H9 (cell line): Measurements from ENCODE around the gene TRIP6. TPM values are rescaled to one million over a fixed set of nuclear protein-coding genes. Genes with fewer than 3 reads are reported as not detected.

Experiments used
- DNase-seq: peaks from one replicate; pipeline ENCODE4 v3.0.0-alpha.2; 2017
- H2AFZ ChIP-seq: one replicate; pipeline ENCODE4 v1.6.1; 2013; ENCODE audit warnings: mild to moderate bottlenecking, low read length, control low read depth, moderate library complexity
- H2AK5ac ChIP-seq: 2 replicates; pipeline ENCODE4 v1.6.1; 2013; ENCODE audit warnings: low read length, control low read depth, mixed read lengths; ENCODE audit not compliant: insufficient read length
- H2BK120ac ChIP-seq: one replicate; pipeline ENCODE4 v1.6.1; 2013; ENCODE audit warnings: low read depth, mild to moderate bottlenecking, low read length, control low read depth, inconsistent platforms; ENCODE audit not compliant: poor library complexity, severe bottlenecking
- H2BK12ac ChIP-seq: 2 replicates; pipeline ENCODE4 v1.6.1; 2013; ENCODE audit warnings: low read length, control low read depth, mixed read lengths, low read depth; ENCODE audit not compliant: insufficient read length
- H2BK15ac ChIP-seq: 2 replicates; pipeline ENCODE4 v1.6.1; 2013; ENCODE audit warnings: low read depth, low read length, control low read depth
- H2BK20ac ChIP-seq: one replicate; pipeline ENCODE4 v1.6.1; 2013; ENCODE audit warnings: low read depth, mild to moderate bottlenecking, low read length, control low read depth, inconsistent platforms; ENCODE audit not compliant: poor library complexity, severe bottlenecking
- H2BK5ac ChIP-seq: 2 replicates; pipeline ENCODE4 v1.6.1; 2013; ENCODE audit warnings: low read length, control low read depth, mixed read lengths; ENCODE audit not compliant: insufficient read length
- H3K14ac ChIP-seq: 2 replicates; pipeline ENCODE4 v1.6.1; 2013; ENCODE audit warnings: low read length, control low read depth; ENCODE audit not compliant: insufficient read depth
- H3K18ac ChIP-seq: 2 replicates; pipeline ENCODE4 v1.6.1; 2013; ENCODE audit warnings: low read depth, mild to moderate bottlenecking, mixed read lengths, low read length, control low read depth; ENCODE audit not compliant: insufficient read length
- H3K23ac ChIP-seq: 2 replicates; pipeline ENCODE4 v1.6.1; 2013; ENCODE audit warnings: low read length, control low read depth, mixed read lengths, low read depth; ENCODE audit not compliant: insufficient read length
- H3K23me2 ChIP-seq: 2 replicates; pipeline ENCODE4 v1.6.1; 2013; ENCODE audit warnings: low read depth, mild to moderate bottlenecking, mixed read lengths, low read length, control low read depth; ENCODE audit not compliant: insufficient read length, poor library complexity, severe bottlenecking
- H3K27ac ChIP-seq: 2 replicates; pipeline ENCODE4 v1.5.1; 2013; ENCODE audit warnings: low read length, control low read depth, mixed read lengths, low read depth; ENCODE audit not compliant: insufficient read length
- H3K27me3 ChIP-seq: 2 replicates; pipeline ENCODE4 v1.6.1; 2013; ENCODE audit warnings: low read length, control low read depth, inconsistent platforms; ENCODE audit not compliant: insufficient read depth
- H3K4ac ChIP-seq: 2 replicates; pipeline ENCODE4 v1.6.1; 2013; ENCODE audit warnings: low read depth, mild to moderate bottlenecking, control low read depth, inconsistent platforms, low read length, moderate library complexity
- H3K4me1 ChIP-seq: 2 replicates; pipeline ENCODE4 v1.6.1; 2013; ENCODE audit warnings: low read length, control low read depth, inconsistent platforms; ENCODE audit not compliant: insufficient read depth
- H3K4me2 ChIP-seq: 2 replicates; pipeline ENCODE4 v1.6.1; 2013; ENCODE audit warnings: low read length, control low read depth, mixed read lengths; ENCODE audit not compliant: insufficient read length, insufficient read depth
- H3K56ac ChIP-seq: 2 replicates; pipeline ENCODE4 v1.6.1; 2013; ENCODE audit warnings: low read depth, mild to moderate bottlenecking, mixed read lengths, low read length, control low read depth; ENCODE audit not compliant: insufficient read length
- H3K79me1 ChIP-seq: 2 replicates; pipeline ENCODE4 v1.6.1; 2013; ENCODE audit warnings: low read depth, mild to moderate bottlenecking, moderate library complexity, low read length, control low read depth, inconsistent platforms; ENCODE audit not compliant: insufficient read depth, poor library complexity, severe bottlenecking
- H3K79me2 ChIP-seq: 2 replicates; pipeline ENCODE4 v1.6.1; 2013; ENCODE audit warnings: low read length, control low read depth, inconsistent platforms; ENCODE audit not compliant: insufficient read depth
- H3K9ac ChIP-seq: 2 replicates; pipeline ENCODE4 v1.6.1; 2013; ENCODE audit warnings: low read length, control low read depth, mixed read lengths; ENCODE audit not compliant: insufficient read length; ENCODE audit errors: extremely low read depth
- H3K9me3 ChIP-seq: one replicate; pipeline ENCODE4 v1.6.1; 2013; ENCODE audit warnings: low read depth, low read length, inconsistent platforms; ENCODE audit not compliant: control insufficient read depth
- H3T11ph ChIP-seq: one replicate; pipeline ENCODE4 v1.6.1; 2013; ENCODE audit warnings: mild to moderate bottlenecking, low read length, control low read depth, inconsistent platforms
- H4K20me1 ChIP-seq: one replicate; pipeline ENCODE4 v1.6.1; 2013; ENCODE audit not compliant: control insufficient read depth, insufficient read length, insufficient read depth
- H4K5ac ChIP-seq: 2 replicates; pipeline ENCODE4 v1.6.1; 2013; ENCODE audit warnings: low read depth, mild to moderate bottlenecking, mixed read lengths, low read length, control low read depth; ENCODE audit not compliant: insufficient read length
- H4K8ac ChIP-seq: replicated peaks from 2 replicates; pipeline ENCODE4 v1.6.1; 2013; ENCODE audit warnings: low read length, control low read depth, mixed read lengths, low read depth; ENCODE audit not compliant: insufficient read length
- H4K91ac ChIP-seq: 2 replicates; pipeline ENCODE4 v1.6.1; 2013; ENCODE audit warnings: low read depth, mild to moderate bottlenecking, moderate library complexity, mixed read lengths, low read length, control low read depth; ENCODE audit not compliant: insufficient read length
- H3K27ac Mint-ChIP-seq, 3 experiments: 2 replicates in 2 of 3; 3 replicates in 1 of 3; pipeline ENCODE4 v1.8.0; 2020 to 2021; ENCODE audit warnings: mixed read lengths in 3 of 3, mild to moderate bottlenecking in 1 of 3, moderate library complexity in 1 of 3
- H3K27me3 Mint-ChIP-seq: 2 replicates; pipeline ENCODE4 v1.8.0; 2021; ENCODE audit warnings: low read depth, mild to moderate bottlenecking, moderate library complexity, mixed read lengths
- H3K36me3 Mint-ChIP-seq, 3 experiments: 2 replicates in 2 of 3; 3 replicates in 1 of 3; pipeline ENCODE4 v1.8.0; 2020 to 2021; ENCODE audit warnings: low read depth in 3 of 3, mixed read lengths in 3 of 3; ENCODE audit not compliant: insufficient read depth in 1 of 3
- H3K4me1 Mint-ChIP-seq, 2 experiments: 2 replicates each; pipeline ENCODE4 v1.8.0; 2020; ENCODE audit warnings: mixed read lengths in 2 of 2
- H3K4me3 Mint-ChIP-seq, 2 experiments: 2 replicates in 1 of 2; 3 replicates in 1 of 2; pipeline ENCODE4 v1.8.0; 2020 to 2021; ENCODE audit warnings: mild to moderate bottlenecking in 2 of 2, mixed read lengths in 2 of 2, moderate library complexity in 1 of 2
- H3K9me3 Mint-ChIP-seq, 2 experiments: 2 replicates in 1 of 2; 3 replicates in 1 of 2; pipeline ENCODE4 v1.8.0; 2020; ENCODE audit warnings: mild to moderate bottlenecking in 2 of 2, mixed read lengths in 2 of 2, moderate library complexity in 1 of 2
- CTCF ChIP-seq: fragments of 200-600 bp; sonication (generic); conservative IDR thresholded peaks from 3 replicates; pipeline ENCODE4 v1.8.0; 2021; ENCODE audit warnings: antibody characterized with exemption, mild to moderate bottlenecking
- WGBS: extraction: QIAGEN DNeasy Blood & Tissue Kit; methylation state at CpG from one replicate; pipeline ENCODE4 v1.1.7; 2013; ENCODE audit warnings: missing lambda C conversion rate, low lambda C conversion rate, mixed read lengths; ENCODE audit not compliant: insufficient read length; ENCODE audit errors: extremely low coverage; 5-methylcytosine and 5-hydroxymethylcytosine counted together
- total RNA-seq: library from RNA; stranded (reverse); gene quantifications from 2 replicates; pipeline ENCODE4 v1.2.1, GENCODE V29; 2021

TRIP6 gene
- total RNA-seq, 1 experiment from 2014 or later, result 122 TPM

GRCh38 chr7:100818366-100818765, 48.8 kb upstream of the TRIP6 start:
- no peaks in the 10 kb centered on the region for H3K23me2 ChIP-seq
- no peak overlapping the region for H3K56ac ChIP-seq
- no peak overlapping the region for H2BK20ac ChIP-seq
- H2BK120ac ChIP-seq, result no peak overlapping the region
- no peaks in the 10 kb centered on the region; the same call in 1 of the 2 replicates for H3K79me2 ChIP-seq
- no peak overlapping the region for H3K27ac Mint-ChIP-seq
- no peak overlapping the region for H3K4me2 ChIP-seq
- H4K20me1 ChIP-seq, result no peaks in the 10 kb centered on the region
- no peak overlapping the region for H3T11ph ChIP-seq
- H3K18ac ChIP-seq, result no peak overlapping the region
- peaks cover 50 to 92% (median 89%) of the 10 kb centered on the region in 3 experiments; a peak in 6 of 7 replicates for H3K36me3 Mint-ChIP-seq
- no peak overlapping the region for H4K8ac ChIP-seq
- no peaks in the 10 kb centered on the region for H3K4me1 ChIP-seq
- H2BK12ac ChIP-seq, result no peak overlapping the region
- H3K23ac ChIP-seq, result no peak overlapping the region
- H4K5ac ChIP-seq, result no peak overlapping the region
- no peak overlapping the region for H2AFZ ChIP-seq
- H3K9me3 Mint-ChIP-seq, result no peaks in the 10 kb centered on the region
- H2AK5ac ChIP-seq, result no peak overlapping the region
- H3K9ac ChIP-seq, result no peak overlapping the region
- H2BK5ac ChIP-seq, result no peak overlapping the region
- peaks cover 0 to 2% of the 10 kb centered on the region in 2 experiments; a peak in 1 of 4 replicates for H3K4me1 Mint-ChIP-seq
- no peak overlapping the region for H4K91ac ChIP-seq
- H2BK15ac ChIP-seq, result no peak overlapping the region
- H3K79me1 ChIP-seq, result peaks cover 7% of the 10 kb centered on the region
- DNase-seq, result no peak
- no peak for TF ChIP-seq CTCF
- H3K27ac ChIP-seq, result no peak overlapping the region
- no peaks in the 10 kb centered on the region; the same call in none of the 2 replicates for H3K27me3 Mint-ChIP-seq
- no peak overlapping the region for H3K14ac ChIP-seq
- no peak overlapping the region for H3K4ac ChIP-seq
- H3K27me3 ChIP-seq, result no peaks in the 10 kb centered on the region
- no peak overlapping the region for H3K4me3 Mint-ChIP-seq
- H3K9me3 ChIP-seq, result no peaks in the 10 kb centered on the region
- WGBS, result no CpG with 5 or more reads among the region's 9 CpGs
